GM21528 (cell line): ENCODE results near the gene N4BP3.

Source experiments
- ATAC-seq: cut with Tn5 transposase; IDR thresholded peaks from one replicate; pipeline ENCODE4 v1.9.1; 2021; ENCODE audit warnings: mild to moderate bottlenecking, moderate library complexity; ENCODE audit not compliant: unreplicated experiment, low FRiP score

N4BP3 gene

DNA sequence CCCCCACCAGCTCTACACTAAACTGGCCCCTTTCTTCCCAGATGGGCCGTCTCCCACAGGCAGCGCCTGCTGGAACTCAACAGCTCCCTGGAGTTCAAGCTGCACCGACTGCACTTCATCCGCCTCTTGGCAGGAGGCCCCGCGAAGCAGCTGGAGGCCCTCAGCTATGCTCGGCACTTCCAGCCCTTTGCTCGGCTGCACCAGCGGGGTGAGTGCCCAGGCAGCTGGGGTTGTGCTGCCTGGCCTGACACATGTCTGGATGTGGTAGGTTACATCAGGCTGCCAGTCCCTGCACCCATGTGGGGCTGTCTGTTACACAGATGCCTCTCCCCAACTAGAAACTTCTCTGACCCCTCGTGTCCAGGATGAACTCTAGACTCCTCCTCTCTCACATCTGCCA, 30.6 kb downstream of the N4BP3 start:
- ATAC-seq, result no peak

DNA sequence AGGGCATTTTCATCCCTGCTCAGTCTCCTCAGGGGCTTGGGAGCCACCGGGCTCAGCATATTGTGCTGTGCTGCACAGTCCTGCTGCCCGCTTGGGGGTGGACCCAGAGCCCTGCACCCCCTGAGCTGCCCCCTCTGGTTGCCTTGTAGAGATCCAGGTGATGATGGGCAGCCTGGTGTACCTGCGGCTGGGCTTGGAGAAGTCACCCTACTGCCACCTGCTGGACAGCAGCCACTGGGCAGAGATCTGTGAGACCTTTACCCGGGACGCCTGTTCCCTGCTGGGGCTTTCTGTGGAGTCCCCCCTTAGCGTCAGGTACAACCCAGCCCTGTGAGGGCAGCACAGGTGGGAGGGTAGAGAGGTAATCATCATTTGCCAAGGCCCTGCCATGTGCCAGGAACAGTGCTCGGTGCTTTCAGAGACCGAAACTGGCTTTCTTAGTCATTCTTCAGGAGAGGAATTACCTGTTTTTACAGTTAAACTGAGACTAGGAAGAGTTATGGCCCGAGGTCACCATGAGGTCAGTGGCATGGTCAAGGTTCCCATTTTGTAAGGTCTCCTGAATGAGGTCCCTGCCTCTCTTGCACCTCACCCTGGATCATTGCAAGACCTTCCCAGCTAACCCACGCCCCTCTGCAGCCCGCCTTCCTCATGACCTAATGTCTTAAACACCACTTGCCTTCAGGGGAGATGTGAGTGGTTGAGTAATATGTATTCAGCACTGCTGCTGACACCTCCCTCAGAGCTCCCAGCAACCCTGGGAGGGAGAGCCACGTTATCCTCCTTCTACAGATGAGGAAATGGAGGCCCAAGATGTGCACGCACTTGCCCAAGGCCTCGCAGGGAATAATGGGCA, 32.9 kb downstream of the N4BP3 start:
- no peak for ATAC-seq

DNA sequence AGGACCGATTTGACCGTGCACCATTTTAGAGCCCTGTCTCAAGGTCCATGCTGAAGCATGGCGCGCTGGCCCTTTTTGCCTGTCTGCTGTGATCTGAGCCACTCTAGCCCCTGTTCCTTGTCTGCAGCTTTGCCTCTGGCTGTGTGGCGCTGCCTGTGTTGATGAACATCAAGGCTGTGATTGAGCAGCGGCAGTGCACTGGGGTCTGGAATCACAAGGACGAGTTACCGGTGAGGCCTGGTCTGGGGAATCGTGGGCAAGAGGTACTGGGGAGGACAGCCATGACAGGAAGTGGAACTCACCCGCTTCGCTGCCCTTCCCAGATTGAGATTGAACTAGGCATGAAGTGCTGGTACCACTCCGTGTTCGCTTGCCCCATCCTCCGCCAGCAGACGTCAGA, 34.1 kb downstream of the N4BP3 start:
- ATAC-seq, result no peak

DNA sequence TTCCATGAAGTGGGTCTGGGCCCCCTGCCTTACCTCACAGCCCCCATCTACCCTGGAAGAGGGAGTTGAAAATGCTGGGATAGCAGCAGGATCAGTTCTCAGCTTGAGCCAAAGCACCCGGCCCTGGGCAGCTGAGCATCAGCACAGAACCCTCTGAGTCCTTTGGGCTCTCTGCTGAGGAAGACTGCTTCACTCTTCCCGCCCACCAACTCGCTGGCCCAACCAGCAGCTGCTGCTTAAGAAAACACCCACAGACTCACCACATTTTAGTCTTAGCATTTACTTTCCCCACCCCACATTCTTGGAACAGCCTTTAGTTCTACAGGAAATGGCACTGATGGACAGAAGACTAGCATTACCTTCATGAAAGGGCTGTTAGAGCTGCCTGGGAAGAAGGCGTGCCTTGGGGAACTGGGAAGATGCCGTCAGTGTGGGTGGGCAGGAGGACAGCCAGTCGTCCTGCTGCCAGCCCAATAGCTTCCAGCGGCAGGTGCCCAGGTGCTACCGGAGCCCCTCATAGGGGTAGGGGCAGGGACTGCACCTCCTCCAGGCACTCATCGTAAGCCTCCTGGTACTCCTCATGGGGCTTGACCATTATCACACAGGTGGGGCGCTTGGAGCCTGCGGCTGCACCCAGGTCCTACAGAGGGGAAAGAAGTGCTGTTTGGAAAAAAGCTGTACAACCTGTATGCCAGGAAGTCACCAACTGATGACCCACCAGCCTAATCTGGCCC, 36.0 kb downstream of the N4BP3 start:
- no peak for ATAC-seq

DNA sequence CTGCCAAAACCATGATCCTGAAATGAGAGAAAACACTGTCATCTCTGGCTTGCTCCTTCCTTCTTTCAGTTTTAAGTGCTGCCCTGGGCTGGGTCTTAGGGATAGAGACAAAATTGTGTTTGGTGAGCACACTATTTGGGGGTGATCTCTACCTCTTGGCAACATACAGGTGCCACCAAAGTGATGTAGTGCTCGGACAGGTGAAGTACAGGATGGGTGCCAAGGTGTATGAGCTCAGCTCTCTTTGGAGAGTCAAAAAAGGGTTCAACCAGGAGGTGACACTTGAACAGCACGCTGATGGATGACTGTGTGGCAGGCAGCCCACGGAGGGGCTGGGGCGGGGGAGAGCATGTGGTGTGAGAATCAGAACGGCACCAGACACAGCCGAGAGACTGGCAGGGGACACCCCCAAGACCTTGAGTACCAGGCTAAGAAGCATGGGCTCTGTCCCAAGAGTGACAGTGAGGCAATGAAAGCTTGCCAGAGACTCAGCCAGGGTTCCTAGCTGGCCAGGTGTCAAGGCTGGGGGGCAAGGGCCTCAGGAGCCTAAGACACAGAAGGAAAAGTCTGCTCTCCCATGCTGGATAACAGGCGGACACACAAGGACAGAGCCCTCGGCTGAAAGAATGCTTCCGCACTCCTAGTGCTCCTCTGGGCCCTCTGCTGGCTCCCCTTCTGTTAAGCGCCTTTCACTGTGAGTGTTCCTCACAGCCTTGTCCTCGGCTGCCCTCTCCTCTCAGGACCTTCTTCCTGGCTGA, 37.8 kb downstream of the N4BP3 start:
- ATAC-seq, result no peak

DNA sequence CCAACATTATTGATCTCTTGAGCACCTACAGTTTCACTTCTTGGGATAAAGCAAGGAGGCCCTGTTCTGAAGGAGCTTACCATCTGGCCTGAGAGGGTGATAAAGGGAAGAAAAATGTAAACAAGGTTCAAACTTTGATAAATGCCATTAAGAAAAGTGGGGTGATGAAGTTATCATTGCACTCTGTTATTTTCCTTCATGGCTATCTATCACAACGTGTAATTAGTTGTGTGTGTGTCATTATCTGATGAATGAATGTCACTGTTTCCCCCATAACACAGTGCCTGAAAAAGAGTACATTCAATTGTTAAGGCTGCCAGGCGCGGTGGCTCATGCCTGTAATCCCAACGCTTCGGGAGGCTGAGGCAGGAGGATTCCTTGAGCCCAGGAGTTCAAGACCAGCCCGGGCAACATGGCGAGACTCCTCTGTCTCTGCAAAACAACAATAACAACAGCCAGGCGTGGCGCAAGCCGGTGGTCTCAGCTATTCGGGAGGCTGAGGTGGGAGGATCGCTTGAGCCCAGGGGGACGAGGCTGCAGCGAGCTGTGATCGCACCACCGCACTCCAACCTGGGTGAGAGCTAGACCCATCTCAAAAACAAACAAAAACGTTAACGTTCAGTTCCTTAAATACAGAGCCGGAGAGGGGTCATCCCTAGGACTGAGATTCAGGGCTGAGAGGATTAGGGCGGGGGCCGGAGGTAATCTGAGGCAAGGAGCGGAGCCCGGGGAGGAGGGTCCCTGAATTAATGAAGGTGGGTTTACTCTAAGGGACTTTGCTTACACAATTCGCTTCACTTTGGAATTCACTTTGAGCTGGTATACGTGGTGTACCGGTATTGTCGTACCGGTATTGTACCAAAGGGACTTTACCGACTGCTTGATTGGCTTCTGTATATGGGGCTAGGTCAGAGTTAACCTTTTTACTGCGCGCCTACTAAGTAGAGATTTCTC, 39.4 kb downstream of the N4BP3 start:
- ATAC-seq, result no peak

DNA sequence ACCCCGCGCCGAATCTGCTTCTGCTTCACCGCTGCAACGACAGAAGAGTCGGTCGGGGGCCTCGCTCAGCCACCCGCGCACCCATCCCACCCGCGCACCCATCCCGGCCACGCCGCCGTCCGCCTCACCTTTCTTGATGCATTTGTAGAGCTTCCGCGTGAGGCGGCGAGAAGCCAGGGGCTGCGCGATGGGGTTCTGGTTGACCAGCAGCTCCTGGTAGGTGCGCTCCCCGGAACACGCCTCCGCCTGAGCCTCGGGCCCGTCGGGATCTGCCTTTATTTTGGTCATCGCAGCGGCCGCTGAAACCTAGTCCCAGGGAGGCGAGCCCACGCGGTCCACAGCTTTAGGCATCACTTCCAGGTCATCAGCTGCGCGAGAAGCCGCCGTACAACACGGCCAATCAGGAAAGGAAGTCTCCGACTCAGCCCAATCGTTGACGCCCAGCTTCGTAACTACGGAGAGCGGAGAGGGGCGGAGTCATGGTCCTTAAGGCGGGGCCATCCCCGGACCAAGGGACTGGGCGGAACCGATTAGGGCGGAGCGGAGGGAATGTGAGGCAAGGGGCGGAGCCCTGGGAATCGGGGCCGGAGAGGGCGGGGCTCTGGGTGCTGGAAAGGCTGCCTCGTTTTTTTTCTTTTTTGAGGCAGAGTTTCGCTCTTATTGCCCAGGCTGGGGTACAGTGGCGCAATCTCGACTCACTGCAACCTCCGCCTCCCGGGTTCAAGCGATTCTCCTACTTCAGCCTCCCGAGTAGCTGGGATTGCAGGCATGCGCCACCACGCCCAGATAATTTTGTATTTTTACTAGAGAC, 40.4 kb downstream of the N4BP3 start, which contains the start of gene NHP2:
Gene NHP2 (minus strand): TSS at position 356 of the 811 bp plus-strand sequence. CDS start 68 bp downstream, at position 288.
- peak; percentile 99 for ATAC-seq

DNA sequence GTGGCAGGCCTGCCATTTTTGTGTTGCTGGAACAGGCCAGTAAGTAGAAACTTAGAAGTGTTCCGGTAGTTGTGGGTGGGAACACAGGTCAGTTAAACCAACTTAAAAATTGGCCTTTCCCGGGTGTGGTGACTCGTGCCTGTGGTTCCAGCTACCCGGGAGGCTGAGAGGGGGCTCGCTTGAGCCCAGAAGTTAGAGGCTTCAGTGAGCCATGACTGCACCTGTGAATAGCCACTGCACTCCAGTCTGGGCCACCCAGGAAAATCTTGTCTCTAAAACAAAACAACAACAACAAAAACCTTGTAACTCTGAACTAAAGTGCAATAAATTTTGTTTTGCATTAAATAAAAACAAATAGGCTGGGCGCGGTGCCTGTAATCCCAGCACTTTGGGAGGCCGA, 41.7 kb downstream of the N4BP3 start:
- ATAC-seq, result no peak

DNA sequence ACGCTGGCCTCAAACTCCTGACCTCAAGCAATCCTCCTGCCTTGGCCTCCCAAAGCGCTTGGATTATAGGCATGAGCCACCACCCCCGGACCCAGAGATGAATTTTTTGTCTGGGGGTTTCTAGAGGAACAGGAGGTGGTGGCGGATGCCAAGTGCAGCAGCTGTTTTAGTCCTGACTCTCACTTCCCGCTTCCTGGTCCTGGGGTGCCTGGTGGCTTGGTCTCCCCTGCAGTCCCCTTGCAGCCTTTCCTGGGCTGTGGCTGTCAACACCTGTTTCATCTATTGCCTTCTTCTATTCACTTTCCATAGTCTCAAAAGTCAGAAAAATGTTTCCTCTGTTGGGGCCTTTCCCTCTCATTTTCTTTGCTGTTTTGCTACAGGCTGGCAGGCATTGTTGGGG, 46.8 kb downstream of the N4BP3 start:
- ATAC-seq, result no peak

DNA sequence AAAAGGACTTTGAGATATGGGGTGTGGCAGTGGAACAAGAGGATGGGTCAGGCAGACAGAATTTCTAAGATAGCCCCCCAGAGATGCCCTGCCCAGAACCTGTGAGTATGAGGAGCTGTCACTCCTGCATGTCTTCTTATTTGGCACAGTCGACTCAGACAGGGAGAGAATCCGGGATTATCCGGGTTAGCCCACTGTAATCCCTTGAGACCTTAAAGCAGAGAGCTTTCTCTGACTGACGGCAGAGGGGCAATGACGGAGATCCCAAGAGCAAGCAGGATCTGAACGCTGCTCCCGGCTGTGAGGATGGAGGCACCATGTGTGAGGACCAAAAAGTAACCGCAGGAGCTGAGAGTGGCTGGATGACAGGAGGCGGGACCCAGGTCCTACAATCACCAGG, 49.1 kb downstream of the N4BP3 start:
- no peak for ATAC-seq

DNA sequence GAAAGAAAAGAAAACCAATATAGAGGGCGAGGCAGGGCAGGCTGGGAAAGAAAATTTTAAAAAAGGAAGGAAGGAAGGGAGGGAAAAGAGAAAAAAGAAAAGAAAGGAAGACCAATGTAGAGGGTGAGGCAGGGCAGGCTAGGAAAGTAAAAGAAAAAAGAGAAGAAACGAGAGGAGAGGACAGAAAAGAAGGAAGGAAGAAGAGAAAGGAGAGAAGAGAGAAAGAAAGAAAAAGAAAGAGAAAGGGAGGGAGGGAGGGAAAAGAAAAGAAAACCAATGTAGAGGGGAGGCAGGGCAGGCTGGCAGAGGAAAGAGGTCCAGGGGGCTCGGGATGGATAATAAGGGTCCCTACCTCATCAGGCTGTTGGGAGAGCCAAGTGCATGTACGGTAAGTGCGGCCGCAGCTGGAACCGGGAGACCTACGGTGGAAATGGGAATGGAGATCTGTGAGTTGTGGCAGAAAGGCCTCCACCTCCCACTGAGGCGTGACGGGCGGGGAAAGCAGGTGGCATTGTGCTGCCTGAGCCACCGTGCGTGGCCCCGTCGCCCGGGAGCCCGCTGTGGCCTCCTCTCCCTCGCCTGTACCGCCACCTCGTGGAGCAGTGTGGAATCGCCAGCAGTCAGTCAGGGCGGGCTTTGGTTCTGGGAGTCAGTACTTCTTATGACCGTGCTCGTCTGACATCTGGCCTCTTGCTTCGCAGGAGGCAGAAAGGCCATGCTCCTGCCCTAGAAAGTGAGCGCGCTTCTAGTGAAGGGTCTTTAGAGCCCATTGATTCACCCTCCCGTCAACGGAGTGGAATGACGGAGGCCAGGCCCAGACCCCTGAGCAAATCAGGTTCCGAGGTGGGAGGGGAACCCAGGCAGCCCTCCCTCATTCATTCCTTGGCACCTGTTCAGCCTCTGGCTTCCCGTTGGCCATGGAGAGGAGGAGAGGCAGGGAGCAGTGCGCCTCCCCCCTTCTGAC, 50.7 kb downstream of the N4BP3 start:
- ATAC-seq, result peak; percentile 97

DNA sequence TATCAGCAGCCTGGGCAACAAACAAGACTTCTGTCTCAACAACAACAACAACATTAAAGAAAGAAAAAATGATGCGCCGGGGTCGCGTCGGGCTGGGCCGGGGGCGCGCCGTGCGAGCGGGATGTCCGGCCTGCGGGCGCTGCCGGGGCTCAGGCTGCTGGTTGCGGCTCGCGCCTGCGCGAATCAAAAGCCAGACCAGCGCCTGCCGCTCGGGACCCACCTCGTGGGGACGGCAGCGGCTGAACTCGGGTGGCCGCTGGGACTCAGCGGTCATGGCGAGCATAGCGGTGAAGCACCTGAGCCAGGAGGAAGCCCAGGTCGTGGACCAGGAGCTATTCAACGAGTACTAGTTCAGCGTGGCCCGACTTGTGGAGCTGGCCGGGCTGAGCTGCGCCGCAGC, 52.2 kb downstream of the N4BP3 start:
- no peak for ATAC-seq

DNA sequence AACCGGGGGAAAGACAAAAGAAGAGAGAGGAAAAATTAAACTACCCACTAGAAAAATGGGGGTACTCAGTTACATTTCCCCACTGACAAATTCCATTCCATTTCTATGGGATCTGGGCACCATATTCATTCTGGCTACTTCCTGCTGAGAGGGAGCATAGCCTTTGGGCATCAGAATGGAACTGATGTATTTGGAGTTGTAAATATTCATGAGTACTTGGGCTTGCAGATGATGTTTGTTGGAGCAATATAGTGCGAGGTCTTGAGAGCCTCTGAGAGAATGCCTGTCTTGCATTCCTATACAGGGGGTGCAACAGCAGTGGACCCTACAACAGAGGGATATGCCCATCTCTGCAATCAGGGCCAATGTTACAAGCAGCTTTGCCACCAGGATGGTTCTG, 57.1 kb downstream of the N4BP3 start:
- ATAC-seq, result no peak

DNA sequence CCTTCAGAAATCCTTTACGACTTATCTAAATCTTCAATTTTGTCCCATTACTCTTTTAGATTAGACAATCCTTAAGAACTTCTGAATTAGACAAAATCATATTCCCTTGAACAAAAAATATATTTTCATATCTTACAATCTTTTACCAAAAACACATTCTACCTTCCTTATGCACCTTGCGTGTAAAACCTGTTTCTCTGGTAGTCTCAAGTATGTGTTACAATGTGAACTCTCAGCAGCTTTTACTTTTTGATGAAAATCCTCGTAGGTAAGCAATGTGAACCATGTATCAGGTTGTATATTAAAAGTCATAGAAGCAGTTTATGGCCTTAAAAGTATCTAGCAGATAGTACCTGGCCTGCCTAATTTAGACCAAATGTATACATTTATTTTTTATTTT, 61.1 kb downstream of the N4BP3 start:
- no peak for ATAC-seq
